Mesothelial cell of epicardium (in vitro differentiated cells): ENCODE measurements around the gene RBBP8NL. TPM values are rescaled to one million over a fixed set of nuclear protein-coding genes. Genes with fewer than 3 reads are reported as not detected.

Experiments
- DNase-seq, 2 experiments: peaks; one replicate each; pipeline ENCODE4 v3.0.0; 2021; ENCODE audit warnings: low spot score in 2 of 2; ENCODE audit not compliant: unreplicated experiment in 2 of 2
- H3K27ac Mint-ChIP-seq: 2 replicates; pipeline ENCODE4 v1.8.0; 2021; ENCODE audit warnings: mixed read lengths
- H3K27me3 Mint-ChIP-seq: 2 replicates; pipeline ENCODE4 v1.8.0; 2021; ENCODE audit warnings: low read depth, mixed read lengths
- H3K36me3 Mint-ChIP-seq: 2 replicates; pipeline ENCODE4 v1.8.0; 2021; ENCODE audit warnings: mixed read lengths
- H3K4me1 Mint-ChIP-seq: 2 replicates; pipeline ENCODE4 v1.8.0; 2021; ENCODE audit warnings: mixed read lengths
- H3K4me3 Mint-ChIP-seq: 2 replicates; pipeline ENCODE4 v1.8.0; 2021; ENCODE audit warnings: mild to moderate bottlenecking, moderate library complexity, mixed read lengths
- H3K9me3 Mint-ChIP-seq: 2 replicates; pipeline ENCODE4 v1.8.0; 2021; ENCODE audit warnings: mixed read lengths
- total RNA-seq: library from RNA; stranded (reverse); gene quantifications from 3 replicates; pipeline ENCODE4 v1.2.1, GENCODE V29; 2021
- TF ChIP-seq, protein P1 (sequence below): fragments of 200-600 bp; sonication (generic); IDR thresholded peaks from one replicate; pipeline ENCODE4 v1.5.0; 2021; ENCODE audit warnings: antibody characterized with exemption; ENCODE audit not compliant: unreplicated experiment

RBBP8NL gene
- total RNA-seq, 1 donor from 2014 or later, result 13.5 TPM

DNA sequence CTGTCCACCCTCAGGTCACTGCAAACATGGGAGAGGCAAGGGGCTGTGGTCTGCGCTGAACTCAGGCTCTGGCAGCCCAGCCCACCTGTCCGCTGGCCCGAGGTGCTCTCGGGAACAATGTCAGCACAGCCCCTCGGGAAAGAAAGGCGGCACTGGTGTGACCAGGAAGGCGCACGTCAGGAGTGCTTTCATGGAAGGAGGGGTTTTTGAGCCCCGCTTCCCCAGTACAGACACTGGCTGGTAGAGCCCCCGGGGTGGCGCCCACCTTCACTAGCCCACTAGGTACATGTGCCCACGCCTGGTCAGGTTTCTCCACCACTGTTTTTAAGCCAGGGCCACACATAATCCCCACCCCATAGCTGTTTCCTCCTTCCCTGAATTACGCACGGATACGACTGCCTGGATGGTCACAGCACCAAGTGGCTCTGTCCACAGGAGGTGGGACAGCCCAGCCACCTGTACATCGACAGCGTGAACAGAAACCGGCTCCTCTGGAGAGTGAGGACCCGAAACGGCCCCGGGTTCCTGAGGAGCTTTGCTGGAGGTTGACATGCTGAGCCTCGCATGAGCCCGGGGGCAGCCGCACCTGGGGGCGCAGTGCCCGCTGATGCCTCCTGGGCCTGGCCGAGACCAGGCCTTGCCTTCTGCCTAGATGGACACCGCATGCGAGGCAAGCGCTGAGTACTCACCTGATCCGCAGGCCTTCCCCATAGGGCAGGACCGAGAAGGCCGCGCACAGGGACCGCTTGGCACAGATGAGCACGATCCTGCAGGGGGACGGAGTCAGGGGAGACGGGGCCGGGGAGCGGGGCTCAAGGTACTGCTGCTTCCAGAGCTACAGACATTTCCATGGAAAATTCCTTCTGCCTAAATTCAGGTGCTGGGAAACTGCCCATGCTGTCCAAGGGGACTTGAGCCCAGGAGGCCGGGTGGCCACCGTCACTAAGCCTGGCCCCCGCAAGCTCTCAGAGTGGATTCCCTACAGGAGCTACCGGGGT lies 32.8 kb downstream of the RBBP8NL start:
- Mint-ChIP-seq H3K27me3 (no peaks in the 10 kb centered on the region), H3K36me3 (peaks cover 11% of the 10 kb centered on the region), H3K27ac (no peak overlapping the region), H3K4me3 (no peak overlapping the region), H3K9me3 (no peaks in the 10 kb centered on the region), H3K4me1 (no peaks in the 10 kb centered on the region)
- no peak for DNase-seq
- TF ChIP-seq, protein P1, sequence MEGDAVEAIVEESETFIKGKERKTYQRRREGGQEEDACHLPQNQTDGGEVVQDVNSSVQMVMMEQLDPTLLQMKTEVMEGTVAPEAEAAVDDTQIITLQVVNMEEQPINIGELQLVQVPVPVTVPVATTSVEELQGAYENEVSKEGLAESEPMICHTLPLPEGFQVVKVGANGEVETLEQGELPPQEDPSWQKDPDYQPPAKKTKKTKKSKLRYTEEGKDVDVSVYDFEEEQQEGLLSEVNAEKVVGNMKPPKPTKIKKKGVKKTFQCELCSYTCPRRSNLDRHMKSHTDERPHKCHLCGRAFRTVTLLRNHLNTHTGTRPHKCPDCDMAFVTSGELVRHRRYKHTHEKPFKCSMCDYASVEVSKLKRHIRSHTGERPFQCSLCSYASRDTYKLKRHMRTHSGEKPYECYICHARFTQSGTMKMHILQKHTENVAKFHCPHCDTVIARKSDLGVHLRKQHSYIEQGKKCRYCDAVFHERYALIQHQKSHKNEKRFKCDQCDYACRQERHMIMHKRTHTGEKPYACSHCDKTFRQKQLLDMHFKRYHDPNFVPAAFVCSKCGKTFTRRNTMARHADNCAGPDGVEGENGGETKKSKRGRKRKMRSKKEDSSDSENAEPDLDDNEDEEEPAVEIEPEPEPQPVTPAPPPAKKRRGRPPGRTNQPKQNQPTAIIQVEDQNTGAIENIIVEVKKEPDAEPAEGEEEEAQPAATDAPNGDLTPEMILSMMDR, result no peak

DNA sequence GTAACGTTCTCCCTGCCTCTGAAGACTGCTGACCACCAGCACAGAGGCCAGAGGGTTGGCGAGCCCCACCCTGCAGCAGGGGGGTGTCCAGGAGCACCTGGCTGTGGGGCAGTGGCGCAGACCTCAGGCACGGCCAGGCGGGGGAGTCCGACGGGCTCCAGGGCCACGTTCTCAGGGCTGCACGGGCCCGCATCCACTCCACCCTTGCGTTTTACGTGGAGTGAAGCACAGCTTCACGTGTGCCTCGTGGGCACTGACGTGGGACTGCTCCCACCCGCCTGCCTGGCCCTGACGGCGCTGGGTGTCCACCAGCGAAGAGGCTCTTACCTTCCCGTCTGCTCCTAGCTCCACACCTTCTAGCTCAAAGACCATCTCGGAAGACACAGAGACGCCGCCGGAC lies 33.5 kb downstream of the RBBP8NL start:
- Mint-ChIP-seq H3K4me1 (peaks cover under 1% of the 10 kb centered on the region), H3K36me3 (peaks cover 11% of the 10 kb centered on the region), H3K9me3 (no peaks in the 10 kb centered on the region), H3K27ac (no peak overlapping the region), H3K4me3 (no peak overlapping the region), H3K27me3 (no peaks in the 10 kb centered on the region)
- no peak for DNase-seq
- TF ChIP-seq, protein P1, result no peak

DNA sequence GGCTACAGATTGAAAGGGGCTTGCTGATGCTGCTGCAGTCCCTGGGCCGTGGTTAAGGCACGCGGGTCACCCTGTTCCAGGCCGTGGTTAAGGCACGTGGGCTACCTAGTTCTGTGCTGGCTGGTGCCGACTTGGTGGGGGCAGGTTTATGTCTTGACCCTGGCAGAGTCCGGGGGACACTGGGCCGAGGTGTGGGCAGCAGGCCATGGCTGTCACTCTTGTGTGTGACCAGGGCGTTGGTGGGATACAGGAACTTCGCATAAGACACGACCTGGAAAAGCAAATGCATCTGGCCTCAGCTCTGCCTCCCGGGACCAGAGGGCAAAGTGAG lies 34.0 kb downstream of the RBBP8NL start:
- peaks cover 6% of the 10 kb centered on the region for H3K4me1 Mint-ChIP-seq
- no peaks in the 10 kb centered on the region for H3K27me3 Mint-ChIP-seq
- TF ChIP-seq, protein P1, result no peak
- H3K27ac Mint-ChIP-seq, result no peak overlapping the region
- peaks cover 12% of the 10 kb centered on the region for H3K36me3 Mint-ChIP-seq
- no peak for DNase-seq
- no peak overlapping the region for H3K4me3 Mint-ChIP-seq
- no peaks in the 10 kb centered on the region for H3K9me3 Mint-ChIP-seq

DNA sequence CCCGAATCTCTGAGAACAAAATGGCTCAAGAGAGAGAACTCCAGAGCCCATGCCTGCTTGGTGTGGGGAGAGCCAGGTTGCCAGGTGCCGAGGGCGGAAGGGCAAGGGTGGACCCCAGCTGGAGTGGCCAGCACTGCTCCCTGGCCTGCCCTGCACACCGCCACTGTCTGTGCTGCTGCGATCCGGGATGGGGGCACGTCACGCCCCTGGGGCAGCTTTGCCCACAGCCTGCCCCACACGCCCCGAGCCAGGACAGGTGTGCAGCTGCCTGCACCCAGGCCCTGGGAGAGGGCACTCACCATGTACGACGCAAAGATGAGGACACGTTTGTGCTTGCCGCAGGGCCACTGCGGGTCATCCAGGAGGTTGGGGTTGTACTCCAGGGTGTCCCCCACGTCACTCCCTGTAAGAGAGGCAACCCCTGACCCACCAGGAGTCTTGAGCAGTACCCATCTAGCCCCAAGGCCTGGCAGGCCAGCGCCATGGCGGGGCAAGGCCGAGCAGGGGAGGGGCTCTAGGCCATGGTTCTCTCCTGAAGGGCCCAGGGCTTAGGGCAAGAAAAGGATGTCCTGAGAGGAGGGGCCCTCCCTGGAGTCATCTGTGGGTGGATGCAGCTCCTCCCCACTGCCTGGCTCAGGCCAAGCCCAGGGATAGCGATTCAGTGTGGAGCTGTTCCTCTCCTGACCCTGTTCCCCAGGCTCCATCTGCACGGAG lies 34.6 kb downstream of the RBBP8NL start:
- no peaks in the 10 kb centered on the region for H3K27me3 Mint-ChIP-seq
- H3K27ac Mint-ChIP-seq, result no peak overlapping the region
- H3K9me3 Mint-ChIP-seq, result no peaks in the 10 kb centered on the region
- DNase-seq, result no peak
- no peak overlapping the region for H3K4me3 Mint-ChIP-seq
- TF ChIP-seq, protein P1, result no peak
- peaks cover 11% of the 10 kb centered on the region for H3K4me1 Mint-ChIP-seq
- H3K36me3 Mint-ChIP-seq, result peaks cover 11% of the 10 kb centered on the region

DNA sequence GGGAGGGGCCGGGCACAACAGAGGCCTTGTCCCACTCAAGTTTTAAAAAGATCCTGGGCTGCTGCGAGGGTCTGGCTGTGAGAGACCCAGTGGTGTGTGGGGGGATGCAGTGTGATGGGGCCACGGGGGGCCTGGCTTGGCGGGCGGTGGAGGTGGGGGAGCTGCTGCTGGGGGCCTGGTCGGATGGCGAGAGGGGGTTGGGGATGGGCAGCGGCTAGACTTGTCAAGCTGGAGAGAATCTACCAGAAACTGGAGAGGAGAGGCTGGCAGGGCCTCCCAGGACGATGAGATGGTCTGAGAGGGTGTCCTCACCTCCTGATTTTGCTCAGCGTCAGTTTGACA lies 35.3 kb downstream of the RBBP8NL start:
- no peak overlapping the region for H3K4me3 Mint-ChIP-seq
- H3K27ac Mint-ChIP-seq, result no peak overlapping the region
- DNase-seq, result no peak
- no peaks in the 10 kb centered on the region for H3K9me3 Mint-ChIP-seq
- H3K27me3 Mint-ChIP-seq, result no peaks in the 10 kb centered on the region
- TF ChIP-seq, protein P1, result no peak
- peaks cover 7% of the 10 kb centered on the region for H3K36me3 Mint-ChIP-seq
- peaks cover 15% of the 10 kb centered on the region for H3K4me1 Mint-ChIP-seq
